Ishikawa (cell line): Measurements from ENCODE around the gene TCF4.

Source experiments
- CEBPB ChIP-seq: IDR thresholded peaks from 2 replicates; pipeline ENCODE4 v1.6.1; 2012
- CREB1 ChIP-seq: IDR thresholded peaks from 2 replicates; pipeline ENCODE4 v1.6.1; 2012; ENCODE audit warnings: low read depth
- EGR1 ChIP-seq: IDR thresholded peaks from 2 replicates; pipeline ENCODE4 v1.6.1; 2012
- EP300 ChIP-seq: IDR thresholded peaks from 2 replicates; pipeline ENCODE4 v1.6.1; 2012; ENCODE audit warnings: borderline replicate concordance
- FOXM1 ChIP-seq: IDR thresholded peaks from 2 replicates; pipeline ENCODE4 v1.6.1; 2012; ENCODE audit warnings: low read depth, borderline replicate concordance
- NFIC ChIP-seq: IDR thresholded peaks from 2 replicates; pipeline ENCODE4 v1.6.1; 2012
- RAD21 ChIP-seq: IDR thresholded peaks from 2 replicates; pipeline ENCODE4 v1.6.1; 2012; ENCODE audit warnings: low read depth
- TAF1 ChIP-seq: IDR thresholded peaks from 2 replicates; pipeline ENCODE4 v1.6.1; 2012; ENCODE audit warnings: low read depth, mild to moderate bottlenecking
- TCF12 ChIP-seq: IDR thresholded peaks from 2 replicates; pipeline ENCODE4 v1.6.1; 2012; ENCODE audit warnings: low read depth
- TEAD4 ChIP-seq: IDR thresholded peaks from 2 replicates; pipeline ENCODE4 v1.6.1; 2012
- YY1 ChIP-seq: IDR thresholded peaks from 2 replicates; pipeline ENCODE4 v1.6.1; 2012; ENCODE audit warnings: low read depth
- ZBTB7A ChIP-seq: IDR thresholded peaks from 2 replicates; pipeline ENCODE4 v1.6.1; 2012; ENCODE audit warnings: low read depth
- TF ChIP-seq, protein P1 (sequence below): IDR thresholded peaks from 2 replicates; pipeline ENCODE4 v1.6.1; 2012
- TF ChIP-seq, protein P2 (sequence below): IDR thresholded peaks from 2 replicates; pipeline ENCODE4 v1.6.1; 2012
- TF ChIP-seq, protein P3 (sequence below): IDR thresholded peaks from 2 replicates; pipeline ENCODE4 v1.6.1; 2012; ENCODE audit warnings: low read depth, mild to moderate bottlenecking

The TCF4 gene

DNA sequence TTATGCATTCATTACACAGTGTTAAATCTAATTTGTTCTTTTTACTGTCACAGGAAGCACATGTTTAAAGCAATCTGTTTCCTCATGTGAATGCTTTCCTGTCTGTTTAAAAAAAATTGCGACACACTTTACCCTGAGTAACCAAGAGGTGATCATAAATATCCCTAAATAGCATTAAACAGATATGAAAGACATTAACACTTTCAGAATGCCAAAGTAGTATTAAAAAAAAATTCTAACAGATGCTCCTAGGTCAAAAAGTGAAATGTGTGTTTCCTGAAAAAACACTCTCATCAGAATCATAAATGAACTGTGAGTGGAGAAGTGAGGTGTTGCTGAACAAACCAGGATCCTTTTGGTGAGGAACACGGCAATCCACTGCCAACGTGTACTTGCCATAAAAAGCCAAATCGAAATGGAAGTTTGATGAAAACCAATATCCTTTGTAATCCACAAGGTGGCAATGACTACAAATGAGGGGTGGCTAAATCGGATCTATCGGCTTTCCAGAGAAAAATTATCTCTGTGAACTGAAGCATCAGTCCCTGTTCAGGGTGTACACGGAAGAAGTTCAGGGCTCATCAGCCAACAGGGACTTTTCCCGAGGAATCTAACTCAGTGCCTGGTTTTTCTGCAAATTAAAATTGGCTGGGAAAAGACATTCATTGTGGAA, 248.9 kb downstream of the TCF4 start:
- no peak for TF ChIP-seq EGR1
- TF ChIP-seq, protein P1, sequence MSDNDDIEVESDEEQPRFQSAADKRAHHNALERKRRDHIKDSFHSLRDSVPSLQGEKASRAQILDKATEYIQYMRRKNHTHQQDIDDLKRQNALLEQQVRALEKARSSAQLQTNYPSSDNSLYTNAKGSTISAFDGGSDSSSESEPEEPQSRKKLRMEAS: no peak
- TF ChIP-seq TEAD4: no peak
- TF ChIP-seq ZBTB7A: no peak
- TF ChIP-seq YY1: no peak

DNA sequence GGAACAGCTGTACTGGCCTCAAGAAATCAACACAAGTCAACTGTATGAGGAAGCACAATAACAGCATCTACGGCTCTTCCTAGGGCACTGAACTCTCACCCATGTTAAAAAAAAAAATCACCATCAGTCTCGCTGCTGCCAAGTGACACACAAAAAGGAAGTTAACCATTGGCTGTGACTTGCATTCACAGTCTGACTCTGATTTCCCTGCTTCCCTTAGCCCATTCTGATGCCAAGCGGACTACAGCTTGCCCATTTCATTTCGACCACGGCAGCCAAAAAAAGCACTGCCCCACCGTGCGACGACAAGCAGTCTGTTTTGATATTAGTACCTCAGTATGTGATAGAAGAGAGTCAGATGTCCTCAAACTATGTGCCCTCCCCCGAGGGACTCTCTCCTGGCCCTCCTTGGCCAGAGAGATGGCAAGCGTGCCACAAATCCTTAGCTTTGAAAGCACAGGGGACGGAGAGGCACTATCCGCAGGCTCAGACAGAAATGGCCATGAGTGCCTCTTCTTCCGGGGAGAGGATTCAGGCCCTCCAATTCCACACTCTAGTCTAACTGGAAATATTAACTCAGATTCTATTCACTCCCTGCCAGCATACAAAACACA, 250.0 kb downstream of the TCF4 start:
- TF ChIP-seq TCF12 (no peak), NFIC (no peak), EGR1 (no peak), YY1 (no peak), TEAD4 (no peak), ZBTB7A (no peak), FOXM1 (no peak), CEBPB (no peak), CREB1 (no peak), RAD21 (no peak), TAF1 (no peak), EP300 (no peak)
- TF ChIP-seq, protein P2, sequence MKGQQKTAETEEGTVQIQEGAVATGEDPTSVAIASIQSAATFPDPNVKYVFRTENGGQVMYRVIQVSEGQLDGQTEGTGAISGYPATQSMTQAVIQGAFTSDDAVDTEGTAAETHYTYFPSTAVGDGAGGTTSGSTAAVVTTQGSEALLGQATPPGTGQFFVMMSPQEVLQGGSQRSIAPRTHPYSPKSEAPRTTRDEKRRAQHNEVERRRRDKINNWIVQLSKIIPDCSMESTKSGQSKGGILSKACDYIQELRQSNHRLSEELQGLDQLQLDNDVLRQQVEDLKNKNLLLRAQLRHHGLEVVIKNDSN: no peak
- TF ChIP-seq, protein P1: no peak
- TF ChIP-seq, protein P3, sequence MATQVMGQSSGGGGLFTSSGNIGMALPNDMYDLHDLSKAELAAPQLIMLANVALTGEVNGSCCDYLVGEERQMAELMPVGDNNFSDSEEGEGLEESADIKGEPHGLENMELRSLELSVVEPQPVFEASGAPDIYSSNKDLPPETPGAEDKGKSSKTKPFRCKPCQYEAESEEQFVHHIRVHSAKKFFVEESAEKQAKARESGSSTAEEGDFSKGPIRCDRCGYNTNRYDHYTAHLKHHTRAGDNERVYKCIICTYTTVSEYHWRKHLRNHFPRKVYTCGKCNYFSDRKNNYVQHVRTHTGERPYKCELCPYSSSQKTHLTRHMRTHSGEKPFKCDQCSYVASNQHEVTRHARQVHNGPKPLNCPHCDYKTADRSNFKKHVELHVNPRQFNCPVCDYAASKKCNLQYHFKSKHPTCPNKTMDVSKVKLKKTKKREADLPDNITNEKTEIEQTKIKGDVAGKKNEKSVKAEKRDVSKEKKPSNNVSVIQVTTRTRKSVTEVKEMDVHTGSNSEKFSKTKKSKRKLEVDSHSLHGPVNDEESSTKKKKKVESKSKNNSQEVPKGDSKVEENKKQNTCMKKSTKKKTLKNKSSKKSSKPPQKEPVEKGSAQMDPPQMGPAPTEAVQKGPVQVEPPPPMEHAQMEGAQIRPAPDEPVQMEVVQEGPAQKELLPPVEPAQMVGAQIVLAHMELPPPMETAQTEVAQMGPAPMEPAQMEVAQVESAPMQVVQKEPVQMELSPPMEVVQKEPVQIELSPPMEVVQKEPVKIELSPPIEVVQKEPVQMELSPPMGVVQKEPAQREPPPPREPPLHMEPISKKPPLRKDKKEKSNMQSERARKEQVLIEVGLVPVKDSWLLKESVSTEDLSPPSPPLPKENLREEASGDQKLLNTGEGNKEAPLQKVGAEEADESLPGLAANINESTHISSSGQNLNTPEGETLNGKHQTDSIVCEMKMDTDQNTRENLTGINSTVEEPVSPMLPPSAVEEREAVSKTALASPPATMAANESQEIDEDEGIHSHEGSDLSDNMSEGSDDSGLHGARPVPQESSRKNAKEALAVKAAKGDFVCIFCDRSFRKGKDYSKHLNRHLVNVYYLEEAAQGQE: no peak

DNA sequence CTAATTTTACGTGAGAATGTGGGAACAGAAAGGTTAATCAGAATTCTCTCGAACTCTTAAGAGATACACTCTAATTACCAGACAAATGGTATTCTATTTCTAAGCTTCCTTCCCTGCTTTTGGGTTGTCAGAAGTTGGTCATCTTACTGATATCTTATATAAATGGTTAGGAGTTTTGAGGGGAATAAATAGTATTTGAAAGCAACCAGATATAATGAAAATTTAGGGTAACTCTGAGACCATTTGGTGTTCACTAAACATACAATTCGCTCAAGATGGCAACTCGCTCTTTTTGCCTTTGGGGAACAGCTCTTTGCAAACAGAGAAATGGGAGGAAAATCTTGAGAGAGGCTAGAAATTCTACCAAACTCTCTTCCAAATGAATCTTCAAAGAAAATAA, 250.9 kb downstream of the TCF4 start:
- TF ChIP-seq TCF12 (no peak), EGR1 (no peak), CREB1 (no peak), EP300 (no peak), TEAD4 (no peak), ZBTB7A (no peak), TAF1 (no peak), FOXM1 (no peak), RAD21 (no peak), NFIC (no peak), CEBPB (no peak), YY1 (no peak)
- TF ChIP-seq, protein P3: no peak
- TF ChIP-seq, protein P1: no peak
- TF ChIP-seq, protein P2: no peak

DNA sequence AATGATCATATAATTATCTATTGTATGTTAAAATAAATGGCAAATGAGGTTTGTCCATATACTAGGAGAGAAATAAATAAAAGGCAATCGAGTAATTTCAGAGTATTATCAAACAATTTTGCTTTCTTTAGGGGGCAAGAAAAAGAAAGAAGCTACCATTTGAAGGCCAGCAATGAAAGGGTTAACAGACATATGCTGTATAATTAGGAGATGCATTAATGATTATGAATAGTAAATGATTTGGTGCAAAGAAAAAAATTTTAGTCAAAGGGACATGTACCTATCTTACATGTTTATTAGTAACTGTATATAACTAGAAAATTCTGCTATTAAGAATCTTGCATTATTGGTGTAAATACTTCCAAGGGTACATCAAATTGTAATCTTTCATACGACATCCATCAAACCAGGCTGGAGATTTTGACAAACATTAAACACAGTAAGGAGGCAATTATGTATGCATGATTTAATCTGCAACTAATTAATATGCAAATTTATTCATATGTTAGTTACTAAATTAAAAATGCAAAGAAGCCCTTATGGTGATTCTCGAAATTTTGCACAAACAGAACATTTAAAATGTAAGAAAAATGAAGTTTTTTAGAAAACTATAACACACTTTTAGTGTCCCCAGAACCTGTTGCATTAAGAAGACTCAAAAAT, 251.4 kb downstream of the TCF4 start:
- TF ChIP-seq NFIC (no peak), RAD21 (no peak), TCF12 (no peak), FOXM1 (no peak), EGR1 (no peak), ZBTB7A (no peak), TAF1 (no peak), EP300 (no peak), CREB1 (no peak), CEBPB (no peak), YY1 (no peak), TEAD4 (no peak)
- TF ChIP-seq, protein P3: no peak
- TF ChIP-seq, protein P1: no peak
- TF ChIP-seq, protein P2: no peak
